ENCODE data around the gene ZG16B. TPM values are rescaled to one million over a fixed set of nuclear protein-coding genes. Genes with fewer than 3 reads are reported as not detected.

The ZG16B gene
- total RNA-seq, result 0.13 TPM in 1 of 2 replicates, not detected in the other

DNA sequence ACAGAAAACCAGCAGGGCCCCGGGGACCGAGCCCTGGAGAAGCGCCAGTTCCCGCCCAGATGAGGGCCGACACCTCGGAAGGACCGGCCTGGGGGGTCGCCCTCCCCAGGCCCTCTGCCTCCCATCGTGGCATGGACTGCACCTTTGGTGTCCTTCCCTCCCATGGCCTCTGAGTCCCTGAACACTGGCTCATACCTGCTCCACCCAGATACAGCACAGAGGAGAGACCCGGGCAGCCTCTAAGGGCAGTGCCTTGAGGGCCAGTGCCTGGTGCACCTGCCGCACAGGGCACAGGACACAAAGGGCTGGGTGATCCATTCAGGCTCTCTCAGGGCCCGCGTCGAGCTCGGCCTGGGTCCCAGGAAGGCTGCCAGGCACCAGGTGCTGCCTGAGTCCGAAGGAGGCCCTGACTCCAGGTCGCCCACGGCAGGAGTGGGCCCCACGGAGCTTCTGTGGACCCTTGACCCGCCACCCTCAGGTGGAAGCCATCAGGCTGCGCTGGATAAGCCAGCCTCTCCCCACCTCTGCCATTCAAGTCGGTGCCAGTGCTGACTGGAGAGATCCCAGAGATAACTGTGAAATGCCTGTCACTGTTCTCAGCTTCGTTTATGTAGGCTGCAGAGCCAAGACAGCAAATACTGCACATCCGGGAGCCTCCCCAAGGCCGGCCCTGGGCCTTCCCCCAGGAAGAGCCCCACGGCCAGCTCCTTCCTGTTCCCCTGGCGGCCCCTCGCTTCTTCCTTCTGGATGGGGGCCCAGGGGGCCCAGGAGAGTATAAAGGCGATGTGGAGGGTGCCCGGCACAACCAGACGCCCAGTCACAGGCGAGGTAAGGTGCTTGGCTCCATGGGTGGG, at the start of gene ZG16B:
TSS of gene ZG16B (plus strand) at position 803 of the 854 bp plus-strand sequence. CDS start 139 bp downstream, outside the sequence.

GRCh38 chr16:2787406-2787805, 42.7 kb upstream of the ZG16B start, which contains the start of gene PRSS33:
Gene PRSS33, minus strand, starts transcription at chr16:2787560. Its CDS starts 1,013 bp downstream, at chr16:2786547.

DNA sequence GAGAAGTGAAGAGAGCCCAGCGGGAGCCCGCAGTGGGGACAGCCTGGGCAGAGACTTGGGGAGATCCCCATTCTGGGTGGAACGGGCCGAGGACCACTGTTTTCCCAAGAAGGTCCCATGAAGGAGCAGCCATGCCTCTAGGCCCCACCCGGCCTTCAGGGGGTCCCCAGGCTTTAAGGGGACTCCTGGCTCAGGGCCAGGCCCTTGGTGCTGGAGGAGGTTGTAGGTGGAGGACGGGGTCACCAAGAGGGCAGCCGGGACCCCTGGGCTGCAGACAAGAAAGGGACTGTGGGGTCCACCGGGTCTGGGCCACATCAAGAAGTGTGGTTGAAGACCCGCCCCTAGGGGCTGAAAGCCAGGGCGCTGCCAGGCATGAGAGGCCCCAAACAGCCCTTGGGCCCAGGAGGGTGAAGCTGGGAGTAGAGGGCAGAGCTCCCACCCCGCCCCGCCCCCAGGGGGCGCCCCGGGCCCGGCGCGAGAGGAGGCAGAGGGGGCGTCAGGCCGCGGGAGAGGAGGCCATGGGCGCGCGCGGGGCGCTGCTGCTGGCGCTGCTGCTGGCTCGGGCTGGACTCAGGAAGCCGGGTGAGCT, 13.3 kb upstream of the ZG16B start, which contains the start of gene PRSS21:
TSS of gene PRSS21 (plus strand) at position 487 of the 589 bp plus-strand sequence. CDS start at position 519, 32 bp downstream.

GRCh38 chr16:2857451-2858244, 27.5 kb downstream of the ZG16B start, which contains the start of gene PRSS22:
Gene PRSS22, minus strand, starts transcription at chr16:2858170. Its CDS starts 66 bp downstream, at chr16:2858104.

Other genes with a start within 250 kb of the ZG16B start
- gene KCTD5, start 147.8 kb upstream of the ZG16B start, total RNA-seq, result 20.3 and 25.3 TPM in 2 replicates
- 0.69 and 0.72 TPM in 2 replicates for gene PRSS27, start 110.1 kb upstream of the ZG16B start, total RNA-seq
- 108 and 123 TPM in 2 replicates for gene SRRM2, start 77.7 kb upstream of the ZG16B start, total RNA-seq
- 186 and 207 TPM in 2 replicates for gene ELOB, start 53.0 kb upstream of the ZG16B start, total RNA-seq
- gene PRSS33, start 42.7 kb upstream of the ZG16B start, total RNA-seq, result not detected in 2 replicates
- gene PRSS41, start 31.8 kb upstream of the ZG16B start, total RNA-seq, result not detected in 2 replicates
- 0.23 TPM in 1 of 2 replicates, not detected in the other for gene PRSS21, start 13.1 kb upstream of the ZG16B start, total RNA-seq
- gene PRSS22, start 27.9 kb downstream of the ZG16B start, total RNA-seq, result not detected in 2 replicates
- gene FLYWCH2, start 52.9 kb downstream of the ZG16B start, total RNA-seq, result 42.1 and 44.4 TPM in 2 replicates
- gene FLYWCH1, start 81.6 kb downstream of the ZG16B start, total RNA-seq, result 36.4 and 89.1 TPM in 2 replicates
- gene KREMEN2, start 134.0 kb downstream of the ZG16B start, total RNA-seq, result not detected in 2 replicates
- gene PAQR4, start 139.0 kb downstream of the ZG16B start, total RNA-seq, result 3.3 and 3.4 TPM in 2 replicates
- 2.0 and 2.5 TPM in 2 replicates for gene PKMYT1, start 150.1 kb downstream of the ZG16B start, total RNA-seq
- gene CLDN9, start 182.6 kb downstream of the ZG16B start, total RNA-seq, result 0.10 TPM in 1 of 2 replicates, not detected in the other
- 0.13 and 0.46 TPM in 2 replicates for gene CLDN6, start 187.9 kb downstream of the ZG16B start, total RNA-seq
- 185 and 394 TPM in 2 replicates for gene TNFRSF12A, start 190.1 kb downstream of the ZG16B start, total RNA-seq
- gene HCFC1R1, start 193.6 kb downstream of the ZG16B start, total RNA-seq, result 33.4 and 46.1 TPM in 2 replicates
- 14.1 and 17.3 TPM in 2 replicates for gene THOC6, start 193.7 kb downstream of the ZG16B start, total RNA-seq
- 0.40 and 0.46 TPM in 2 replicates for gene BICDL2, start 206.6 kb downstream of the ZG16B start, total RNA-seq
- not detected in 2 replicates for gene MMP25, start 216.3 kb downstream of the ZG16B start, total RNA-seq
- gene IL32, start 235.3 kb downstream of the ZG16B start, total RNA-seq, result 4.0 and 6.3 TPM in 2 replicates